Smooth muscle cell of the umbilical artery (primary cell): ENCODE measurements around the gene PCDHGA6. TPM values are rescaled to one million over a fixed set of nuclear protein-coding genes. Genes with fewer than 3 reads are reported as not detected.

ENCODE experiments used
- total RNA-seq: library from RNA; depleted of rRNA; stranded (reverse); fragments of >200 nt; gene quantifications from 2 replicates; pipeline ENCODE4 v1.2.3, GENCODE V29; 2014

Gene PCDHGA6
- total RNA-seq, result 3.2 and 4.2 TPM in 2 replicates

GRCh38 chr5:141373673-141374317, at the start of gene PCDHGA6:
TSS of gene PCDHGA6 (plus strand) at chr5:141373891. CDS start at chr5:141374084, 193 bp downstream.

GRCh38 chr5:141330299-141331080, 43.2 kb upstream of the PCDHGA6 start, which contains the start of gene PCDHGA1:
TSS of gene PCDHGA1 (plus strand) at chr5:141330514.

GRCh38 chr5:141338538-141339306, 35.0 kb upstream of the PCDHGA6 start, which contains the start of gene PCDHGA2:
TSS of gene PCDHGA2 (plus strand) at chr5:141338760.

GRCh38 chr5:141343242-141343952, 30.3 kb upstream of the PCDHGA6 start, which contains the start of gene PCDHGA3:
TSS of gene PCDHGA3 (plus strand) at chr5:141343829. CDS start at chr5:141344034, 205 bp downstream.

GRCh38 chr5:141349917-141350619, 23.6 kb upstream of the PCDHGA6 start, which contains the start of gene PCDHGB1:
TSS of gene PCDHGB1 (plus strand) at chr5:141350099. CDS start at chr5:141350261, 162 bp downstream.

GRCh38 chr5:141354900-141355469, 18.7 kb upstream of the PCDHGA6 start, which contains the start of gene PCDHGA4:
TSS of gene PCDHGA4 (plus strand) at chr5:141355021. CDS start at chr5:141355108, 87 bp downstream.

GRCh38 chr5:141359790-141360426, 13.8 kb upstream of the PCDHGA6 start, which contains the start of gene PCDHGB2:
TSS of gene PCDHGB2 (plus strand) at chr5:141359994. CDS start at chr5:141360136, 142 bp downstream.

GRCh38 chr5:141363952-141364660, 9.6 kb upstream of the PCDHGA6 start, which contains the start of gene PCDHGA5:
TSS of gene PCDHGA5 (plus strand) at chr5:141364162. CDS start at chr5:141364331, 169 bp downstream.

GRCh38 chr5:141369994-141370848, 3.5 kb upstream of the PCDHGA6 start, which contains the start of gene PCDHGB3:
TSS of gene PCDHGB3 (plus strand) at chr5:141370242. CDS start at chr5:141370395, 153 bp downstream.

GRCh38 chr5:141382469-141383294, 9.0 kb downstream of the PCDHGA6 start, which contains the start of gene PCDHGA7:
TSS of gene PCDHGA7 (plus strand) at chr5:141382742. CDS start at chr5:141382900, 158 bp downstream.

GRCh38 chr5:141387557-141388311, 14.0 kb downstream of the PCDHGA6 start, which contains the start of gene PCDHGB4:
TSS of gene PCDHGB4 (plus strand) at chr5:141387698. CDS start at chr5:141387885, 187 bp downstream.

GRCh38 chr5:141392429-141393198, 18.9 kb downstream of the PCDHGA6 start, which contains the start of gene PCDHGA8:
TSS of gene PCDHGA8 (plus strand) at chr5:141392633. CDS start at chr5:141392814, 181 bp downstream.

GRCh38 chr5:141397756-141398551, 24.3 kb downstream of the PCDHGA6 start, which contains the start of gene PCDHGB5:
TSS of gene PCDHGB5 (plus strand) at chr5:141397947. CDS start at chr5:141398128, 181 bp downstream.

GRCh38 chr5:141402553-141403243, 29.0 kb downstream of the PCDHGA6 start, which contains the start of gene PCDHGA9:
TSS of gene PCDHGA9 (plus strand) at chr5:141402778. CDS start at chr5:141402953, 175 bp downstream.

